HG02763 (cell line): ENCODE results near the gene GRK4.
"Not testable (repeated sequence)": the region's sequence is repeated elsewhere in the genome, so short reads cannot be mapped to it uniquely, and the experiment has no call there.

Source experiments
- ATAC-seq: cut with Tn5 transposase; IDR thresholded peaks from one replicate; pipeline ENCODE4 v1.9.1; 2021; ENCODE audit warnings: mild to moderate bottlenecking, moderate library complexity; ENCODE audit not compliant: unreplicated experiment

Gene GRK4

GRCh38 chr4:2963175-2963965, at the start of gene GRK4, which contains the start of gene NOP14:
TSS of gene GRK4 (plus strand) at chr4:2963571. CDS start at chr4:2964071, 500 bp downstream.
TSS of gene NOP14 (minus strand) at chr4:2963406. CDS start at chr4:2963319, 87 bp downstream.
- peak; percentile 92 for ATAC-seq

GRCh38 chr4:2914256-2915126, 48.9 kb upstream of the GRK4 start:
- no peak for ATAC-seq

- no peak for ATAC-seq
These were observed 47.6 kb upstream of the GRK4 start for GRCh38 chr4:2915789-2916188.

GRCh38 chr4:2916696-2917095, 46.7 kb upstream of the GRK4 start:
- not testable (repeated sequence) for ATAC-seq

- not testable (repeated sequence) for ATAC-seq
These were observed 45.1 kb upstream of the GRK4 start for GRCh38 chr4:2918300-2918699.

GRCh38 chr4:2918714-2919113, 44.7 kb upstream of the GRK4 start:
- ATAC-seq = not testable (repeated sequence)

- not testable (repeated sequence) for ATAC-seq
These were observed 40.8 kb upstream of the GRK4 start for GRCh38 chr4:2922453-2923101.

GRCh38 chr4:2923141-2923551, 40.2 kb upstream of the GRK4 start:
- ATAC-seq = no peak

GRCh38 chr4:2923668-2924173, 39.6 kb upstream of the GRK4 start:
- ATAC-seq = no peak

- no peak for ATAC-seq
These were observed 39.1 kb upstream of the GRK4 start for GRCh38 chr4:2924286-2924685.

- no peak for ATAC-seq
These were observed 38.5 kb upstream of the GRK4 start for GRCh38 chr4:2924765-2925301.

GRCh38 chr4:2925496-2925895, 37.9 kb upstream of the GRK4 start:
- no peak for ATAC-seq

GRCh38 chr4:2925931-2926860, 37.2 kb upstream of the GRK4 start:
- no peak for ATAC-seq

GRCh38 chr4:2927016-2927695, 36.2 kb upstream of the GRK4 start:
- ATAC-seq = no peak

- no peak for ATAC-seq
These were observed 35.7 kb upstream of the GRK4 start for GRCh38 chr4:2927696-2928075.

- ATAC-seq = no peak
These were observed 34.9 kb upstream of the GRK4 start for GRCh38 chr4:2928242-2929176.

- ATAC-seq = no peak
These were observed 33.9 kb upstream of the GRK4 start for GRCh38 chr4:2929469-2929868.

GRCh38 chr4:2930135-2930757, 33.1 kb upstream of the GRK4 start:
- ATAC-seq = no peak
